Uterus (tissue), 4 donors: ENCODE data around the gene TMEM186. TPM values are rescaled to one million over a fixed set of nuclear protein-coding genes. Genes with fewer than 3 reads are reported as not detected.

ENCODE experiments used
- DNase-seq, 2 donors: peaks; one replicate each; pipeline ENCODE4 v3.0.0-alpha.2; 2019 to 2020
- H3K27ac ChIP-seq, 2 donors: fragments of 200-600 bp; sonication (generic); 1 replicate in 1 of 2; 2 replicates in 1 of 2; pipeline ENCODE4 v1.5.1; 2016 to 2018
- H3K27me3 ChIP-seq, 2 donors: fragments of 200-600 bp; sonication (generic); one replicate each; pipeline ENCODE4 v1.5.1; 2018 to 2019; ENCODE audit warnings: control low read depth in 1 of 2
- H3K36me3 ChIP-seq, 2 donors: fragments of 200-600 bp; sonication (generic); one replicate each; pipeline ENCODE4 v1.5.1; 2019; ENCODE audit warnings: control low read depth in 1 of 2
- H3K4me1 ChIP-seq, 2 donors: fragments of 200-600 bp; sonication (generic); one replicate each; pipeline ENCODE4 v1.5.1; 2018 to 2019; ENCODE audit warnings: control low read depth in 1 of 2
- H3K4me3 ChIP-seq, 2 donors: fragments of 200-600 bp; sonication (generic); 1 replicate in 1 of 2; 2 replicates in 1 of 2; pipeline ENCODE4 v1.5.1; 2018 to 2019; ENCODE audit warnings: mild to moderate bottlenecking in 1 of 2
- H3K9me3 ChIP-seq, 2 donors: fragments of 200-600 bp; sonication (generic); one replicate each; pipeline ENCODE4 v1.5.1; 2019; ENCODE audit warnings: control low read depth in 1 of 2
- CTCF ChIP-seq, 4 experiments: fragments of 200-600 bp in 2 of 4; fragments of 450-650 bp in 2 of 4; sonication (generic) in 2 of 4; IDR thresholded peaks; one replicate each; pipeline ENCODE4 v1.5.1; 2016 to 2019; ENCODE audit warnings: antibody characterized with exemption in 4 of 4, mild to moderate bottlenecking in 2 of 4, moderate library complexity in 1 of 4
- POLR2A ChIP-seq, 2 donors: fragments of 450-650 bp; IDR thresholded peaks; one replicate each; pipeline ENCODE4 v1.6.1; 2016; ENCODE audit warnings: antibody characterized with exemption in 2 of 2, mild to moderate bottlenecking in 1 of 2, moderate library complexity in 1 of 2
- intact Hi-C: fragments of 100-400 bp; cut with DNase I; formaldehyde crosslinking; loops from one replicate; pipeline ENCODE4 v1.15.1; 2023; ENCODE audit warnings: low total_unique reads
- total RNA-seq, 4 donors: library from RNA; depleted of rRNA in 3 of 4; stranded (reverse); fragments of >200 nt in 3 of 4; gene quantifications; one replicate each; pipeline versions ENCODE4 v1.1.0 to v1.2.4, GENCODE V29; 2014 to 2023
- donor health status: DM: yes; HTN: yes; CAD: no.

The TMEM186 gene
- total RNA-seq, 4 donors from 2014 or later, result 6.1 to 9.1 (median 8.3) TPM

- DNase-seq, result no peak
- no peak overlapping the region for H3K27ac ChIP-seq
- H3K4me3 ChIP-seq, result no peak overlapping the region
- H3K36me3 ChIP-seq, result no peaks in the 10 kb centered on the region
- H3K4me1 ChIP-seq, result no peaks in the 10 kb centered on the region
- TF ChIP-seq POLR2A (IDR thresholded peaks at IDR 0.05), result no peak
- TF ChIP-seq CTCF (IDR thresholded peaks at IDR 0.05), result no peak
- no peaks in the 10 kb centered on the region for H3K9me3 ChIP-seq
- no peaks in the 10 kb centered on the region for H3K27me3 ChIP-seq
- intact Hi-C loops, result no loop called here
Observed at GRCh38 chr16:8785408-8785807, 12.0 kb downstream of the TMEM186 start.

- no peaks in the 10 kb centered on the region for H3K36me3 ChIP-seq
- no peaks in the 10 kb centered on the region for H3K4me1 ChIP-seq
- no peak for DNase-seq
- H3K27me3 ChIP-seq, result no peaks in the 10 kb centered on the region
- TF ChIP-seq POLR2A (IDR thresholded peaks at IDR 0.05) (no peak), CTCF (IDR thresholded peaks at IDR 0.05) (no peak)
- H3K27ac ChIP-seq, result no peak overlapping the region
- intact Hi-C loops, result no loop called here
- H3K4me3 ChIP-seq, result no peak overlapping the region
- no peaks in the 10 kb centered on the region for H3K9me3 ChIP-seq
Observed at GRCh38 chr16:8782673-8783072, 14.8 kb downstream of the TMEM186 start.

GRCh38 chr16:8781797-8782196 lies 15.6 kb downstream of the TMEM186 start:
- Histone ChIP-seq H3K4me1 (no peaks in the 10 kb centered on the region), H3K4me3 (no peak overlapping the region), H3K27me3 (no peaks in the 10 kb centered on the region), H3K36me3 (no peaks in the 10 kb centered on the region), H3K27ac (no peak overlapping the region), H3K9me3 (no peaks in the 10 kb centered on the region)
- no peak for DNase-seq
- TF ChIP-seq CTCF (IDR thresholded peaks at IDR 0.05) (no peak), POLR2A (IDR thresholded peaks at IDR 0.05) (no peak)
- intact Hi-C loops, result no loop called here

- no peaks in the 10 kb centered on the region for H3K27me3 ChIP-seq
- intact Hi-C loops, result no loop called here
- no peak for DNase-seq
- TF ChIP-seq POLR2A (IDR thresholded peaks at IDR 0.05) (no peak), CTCF (IDR thresholded peaks at IDR 0.05) (no peak)
- H3K4me3 ChIP-seq, result no peak overlapping the region
- H3K27ac ChIP-seq, result no peak overlapping the region
- H3K4me1 ChIP-seq, result no peaks in the 10 kb centered on the region
- no peaks in the 10 kb centered on the region for H3K36me3 ChIP-seq
- no peaks in the 10 kb centered on the region for H3K9me3 ChIP-seq
Observed at GRCh38 chr16:8777217-8777616, 20.2 kb downstream of the TMEM186 start.

GRCh38 chr16:8776129-8776584 lies 21.3 kb downstream of the TMEM186 start:
- H3K27ac ChIP-seq, result no peak overlapping the region
- H3K9me3 ChIP-seq, result no peaks in the 10 kb centered on the region
- no peaks in the 10 kb centered on the region for H3K4me1 ChIP-seq
- no peak for TF ChIP-seq POLR2A (IDR thresholded peaks at IDR 0.05)
- TF ChIP-seq CTCF (IDR thresholded peaks at IDR 0.05), result no peak
- H3K27me3 ChIP-seq, result no peaks in the 10 kb centered on the region
- no peaks in the 10 kb centered on the region for H3K36me3 ChIP-seq
- intact Hi-C loops, result no loop called here
- H3K4me3 ChIP-seq, result no peak overlapping the region
- no peak for DNase-seq
